Keratinocyte (primary cell): ENCODE results near the gene UNKL.

ENCODE experiments used
- EZH2 ChIP-seq: IDR thresholded peaks from one replicate; pipeline ENCODE4 v1.6.1; 2012; ENCODE audit warnings: inconsistent platforms, mild to moderate bottlenecking, low read length, moderate library complexity
- TF ChIP-seq, protein P1 (sequence below), 3 experiments: IDR thresholded peaks in 1 of 3; conservative IDR thresholded peaks in 1 of 3; optimal IDR thresholded peaks in 1 of 3; 2 replicates in 2 of 3; 3 replicates in 1 of 3; pipeline versions ENCODE3 to v1.5.1; 2011; ENCODE audit warnings: low read length in 3 of 3, mild to moderate bottlenecking in 3 of 3, moderate library complexity in 2 of 3, control low read depth in 1 of 3, inconsistent platforms in 1 of 3; ENCODE audit not compliant: insufficient read depth in 2 of 3; ENCODE audit errors: extremely low read depth in 1 of 3

- TF ChIP-seq, protein P1, sequence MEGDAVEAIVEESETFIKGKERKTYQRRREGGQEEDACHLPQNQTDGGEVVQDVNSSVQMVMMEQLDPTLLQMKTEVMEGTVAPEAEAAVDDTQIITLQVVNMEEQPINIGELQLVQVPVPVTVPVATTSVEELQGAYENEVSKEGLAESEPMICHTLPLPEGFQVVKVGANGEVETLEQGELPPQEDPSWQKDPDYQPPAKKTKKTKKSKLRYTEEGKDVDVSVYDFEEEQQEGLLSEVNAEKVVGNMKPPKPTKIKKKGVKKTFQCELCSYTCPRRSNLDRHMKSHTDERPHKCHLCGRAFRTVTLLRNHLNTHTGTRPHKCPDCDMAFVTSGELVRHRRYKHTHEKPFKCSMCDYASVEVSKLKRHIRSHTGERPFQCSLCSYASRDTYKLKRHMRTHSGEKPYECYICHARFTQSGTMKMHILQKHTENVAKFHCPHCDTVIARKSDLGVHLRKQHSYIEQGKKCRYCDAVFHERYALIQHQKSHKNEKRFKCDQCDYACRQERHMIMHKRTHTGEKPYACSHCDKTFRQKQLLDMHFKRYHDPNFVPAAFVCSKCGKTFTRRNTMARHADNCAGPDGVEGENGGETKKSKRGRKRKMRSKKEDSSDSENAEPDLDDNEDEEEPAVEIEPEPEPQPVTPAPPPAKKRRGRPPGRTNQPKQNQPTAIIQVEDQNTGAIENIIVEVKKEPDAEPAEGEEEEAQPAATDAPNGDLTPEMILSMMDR (optimal IDR thresholded peaks at IDR 0.05 in 1 of 3, IDR thresholded peaks at IDR 0.05 in 1 of 3, conservative IDR thresholded peaks at IDR 0.05 in 1 of 3; ENCODE audit: extremely low read depth in 1 of 3, insufficient read depth in 2 of 3, low read length in 3 of 3) = no peak
- TF ChIP-seq EZH2 = no peak
Observed at GRCh38 chr16:1351582-1352362, 62.7 kb downstream of the UNKL start, which contains the start of the genes GNPTG and TSR3.
